ENCODE data around the gene ZFAND3. TPM values are rescaled to one million over a fixed set of nuclear protein-coding genes. Genes with fewer than 3 reads are reported as not detected.

Gene ZFAND3
- total and polyA plus RNA-seq, 2 donors (not counting 3 experiments of a cell fraction or from before 2014, with no cell fraction given) = 15.4 to 54.2 TPM

DNA sequence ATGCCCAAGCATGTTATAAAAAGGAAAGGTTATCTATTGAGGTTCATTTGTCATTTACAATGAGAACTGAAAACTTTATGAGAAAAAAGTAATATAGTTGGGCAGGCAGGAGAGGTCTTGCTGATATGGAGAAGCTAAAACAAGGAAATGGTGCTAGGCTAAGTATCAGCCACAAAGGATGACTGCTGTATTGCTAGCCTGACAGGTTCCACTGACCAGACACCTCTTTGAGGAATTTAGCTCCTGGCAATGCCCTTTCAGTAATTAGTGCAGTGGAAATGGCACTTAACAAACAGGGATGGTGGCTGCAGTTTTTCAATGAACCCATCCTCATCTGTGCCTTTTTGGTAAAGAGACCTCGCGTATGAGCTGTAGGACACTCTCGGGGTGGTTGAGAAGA is 284.4 kb downstream of the ZFAND3 start:
- peaks cover 7% of the 10 kb centered on the region for H3K79me2 ChIP-seq (ENCODE audit: control insufficient read depth, insufficient read depth, low read length)
- no peak overlapping the region for H3K27ac ChIP-seq (ENCODE audit: insufficient read depth, low read depth, low read length)
- no peaks in the 10 kb centered on the region for H3K9me3 ChIP-seq (replicated peaks; ENCODE audit: control insufficient read depth, insufficient read depth, low read length)
- no peaks in the 10 kb centered on the region for H3K9me1 ChIP-seq (replicated peaks; ENCODE audit: control insufficient read depth, extremely low read depth, insufficient read depth, low read length)
- DNase-seq (ENCODE audit: low read depth, low spot score) = no peak
- peaks cover 2% of the 10 kb centered on the region for H4K20me1 ChIP-seq (replicated peaks; ENCODE audit: control insufficient read depth, extremely low read depth, insufficient read depth, low read length)
- H3K4me1 ChIP-seq (ENCODE audit: control insufficient read depth, extremely low read depth, insufficient read depth, low read length) = no peaks in the 10 kb centered on the region
- no TSS peak for BruUV-seq (replicated peaks)
- no peak for FAIRE-seq
- dilution Hi-C loops (cut with MboI; ENCODE audit: extremely low pct_ligation_motif_present, low sequenced_read_pairs) = no loop called here
- peaks cover 0 to 3% of the 10 kb centered on the region in 2 experiments for H3K36me3 ChIP-seq (ENCODE audit: control insufficient read depth in 2 of 2, extremely low read depth in 1 of 2, insufficient read depth in 2 of 2, low read length in 2 of 2)
- TF ChIP-seq GATA2 (IDR thresholded peaks at IDR 0.05; ENCODE audit: insufficient read depth, insufficient read length, low read depth, low read length) (no peak), POLR2AphosphoS5 (IDR thresholded peaks at IDR 0.05; ENCODE audit: insufficient read depth, low read depth, low read length) (no peak), FOS (IDR thresholded peaks at IDR 0.05; ENCODE audit: borderline replicate concordance, insufficient read depth, low read length) (no peak), EZH2 (IDR thresholded peaks at IDR 0.05; ENCODE audit: borderline replicate concordance, low read depth, low read length, severe bottlenecking) (no peak), JUN (IDR thresholded peaks at IDR 0.05; ENCODE audit: borderline replicate concordance, insufficient read depth, insufficient read length, low read depth) (no peak), POLR2A (IDR thresholded peaks at IDR 0.05; ENCODE audit: low read depth, low read length) (no peak), MYC (IDR thresholded peaks at IDR 0.05; ENCODE audit: low read depth, low read length) (no peak), MAX (IDR thresholded peaks at IDR 0.05; ENCODE audit: insufficient read depth, insufficient read length) (no peak)
- TF ChIP-seq, protein P1, sequence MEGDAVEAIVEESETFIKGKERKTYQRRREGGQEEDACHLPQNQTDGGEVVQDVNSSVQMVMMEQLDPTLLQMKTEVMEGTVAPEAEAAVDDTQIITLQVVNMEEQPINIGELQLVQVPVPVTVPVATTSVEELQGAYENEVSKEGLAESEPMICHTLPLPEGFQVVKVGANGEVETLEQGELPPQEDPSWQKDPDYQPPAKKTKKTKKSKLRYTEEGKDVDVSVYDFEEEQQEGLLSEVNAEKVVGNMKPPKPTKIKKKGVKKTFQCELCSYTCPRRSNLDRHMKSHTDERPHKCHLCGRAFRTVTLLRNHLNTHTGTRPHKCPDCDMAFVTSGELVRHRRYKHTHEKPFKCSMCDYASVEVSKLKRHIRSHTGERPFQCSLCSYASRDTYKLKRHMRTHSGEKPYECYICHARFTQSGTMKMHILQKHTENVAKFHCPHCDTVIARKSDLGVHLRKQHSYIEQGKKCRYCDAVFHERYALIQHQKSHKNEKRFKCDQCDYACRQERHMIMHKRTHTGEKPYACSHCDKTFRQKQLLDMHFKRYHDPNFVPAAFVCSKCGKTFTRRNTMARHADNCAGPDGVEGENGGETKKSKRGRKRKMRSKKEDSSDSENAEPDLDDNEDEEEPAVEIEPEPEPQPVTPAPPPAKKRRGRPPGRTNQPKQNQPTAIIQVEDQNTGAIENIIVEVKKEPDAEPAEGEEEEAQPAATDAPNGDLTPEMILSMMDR (IDR thresholded peaks at IDR 0.05; ENCODE audit: extremely low read depth in 1 of 2, insufficient read depth in 1 of 2, low read depth in 1 of 2, low read length in 2 of 2) = no peak
- no peaks in the 10 kb centered on the region for H3K27me3 ChIP-seq (ENCODE audit: control insufficient read depth in 2 of 2, insufficient read depth in 2 of 2, low read length in 2 of 2)
- H3K4me3 ChIP-seq (replicated peaks in 1 of 3; ENCODE audit: insufficient read depth in 1 of 3, low read depth in 1 of 3, low read length in 3 of 3) = no peak overlapping the region
- H3K4me2 ChIP-seq (ENCODE audit: insufficient read depth, low read length) = no peak overlapping the region
- no peak overlapping the region for H2AFZ ChIP-seq (ENCODE audit: low read depth, low read length)
- ChIA-PET CTCF (interaction anchor here (1.5 kb wide), 1 partner anchor 50 kb away, joined by 4 read pairs; no protein-coding TSS in a partner anchor), POLR2A (no interaction called here)
- H3K9ac ChIP-seq (replicated peaks; ENCODE audit: extremely low read depth, insufficient read depth, low read length) = no peak overlapping the region
- intact Hi-C loops (cut with micrococcal nuclease) = no loop called here
